HEK293 (cell line): ENCODE results near the gene GDF9.

Experiments used
- CTCF ChIA-PET: fragments of 350-600 bp; formaldehyde crosslinking; extraction: SDS; loops from one replicate; lab custom pipeline; 2021; ENCODE audit warnings: antibody characterized with exemption; lab: Yijun Ruan, JAX
- POLR2A ChIA-PET: fragments of 300-600 bp; formaldehyde crosslinking; extraction: SDS; loops from one replicate; lab custom pipeline; 2020; ENCODE audit warnings: antibody characterized with exemption, inconsistent platforms; lab: Yijun Ruan, JAX
- H3K27ac ChIP-seq: fragments of 200-500 bp; sonication (Bioruptor generic); 2 replicates; pipeline ENCODE4 v1.5.1; 2014; ENCODE audit warnings: low read depth, low read length, control low read depth, inconsistent platforms; ENCODE audit errors: extremely low read depth
- H3K36me3 ChIP-seq, 2 experiments: fragments of 200-500 bp in 1 of 2; sonication (Bioruptor generic) in 1 of 2; 1 replicate in 1 of 2; 2 replicates in 1 of 2; pipeline ENCODE4 v1.5.1; 2014 to 2017; ENCODE audit warnings: inconsistent platforms in 2 of 2, low read length in 2 of 2; ENCODE audit not compliant: control insufficient read depth in 2 of 2, insufficient read depth in 1 of 2
- H3K4me1 ChIP-seq: fragments of 200-500 bp; sonication (Bioruptor generic); 2 replicates; pipeline ENCODE4 v1.5.1; 2014; ENCODE audit warnings: mild to moderate bottlenecking, low read length, inconsistent platforms; ENCODE audit not compliant: control insufficient read depth, insufficient read depth
- H3K4me3 ChIP-seq: 2 replicates; pipeline ENCODE4 v1.5.1; 2011; ENCODE audit warnings: low read depth, mild to moderate bottlenecking, control low read depth, low read length, moderate library complexity
- H3K9me3 ChIP-seq: fragments of 200-500 bp; sonication (Bioruptor generic); 2 replicates; pipeline ENCODE4 v1.5.1; 2014; ENCODE audit warnings: low read depth, low read length, inconsistent platforms; ENCODE audit not compliant: control insufficient read depth, insufficient read depth
- GLI2 ChIP-seq: fragments of 450-650 bp; formaldehyde crosslinking; IDR thresholded peaks from 2 replicates; pipeline ENCODE4; 2017; ENCODE audit warnings: missing biosample characterization, missing genetic modification characterization, low read depth, borderline replicate concordance
- GLIS2 ChIP-seq: fragments of 450-650 bp; formaldehyde crosslinking; IDR thresholded peaks from 2 replicates; pipeline ENCODE4 v1.5.1; 2016; ENCODE audit warnings: missing biosample characterization, missing genetic modification characterization
- KLF1 ChIP-seq: fragments of 450-650 bp; formaldehyde crosslinking; IDR thresholded peaks from 2 replicates; pipeline ENCODE4 v1.5.1; 2016; ENCODE audit warnings: missing biosample characterization, missing genetic modification characterization
- KLF16 ChIP-seq: fragments of 450-650 bp; formaldehyde crosslinking; IDR thresholded peaks from 2 replicates; pipeline ENCODE4 v1.5.1; 2017; ENCODE audit warnings: missing biosample characterization, missing genetic modification characterization
- PATZ1 ChIP-seq: fragments of 450-650 bp; formaldehyde crosslinking; IDR thresholded peaks from 2 replicates; pipeline ENCODE4 v1.5.1; 2016; ENCODE audit warnings: missing biosample characterization, missing genetic modification characterization
- SALL2 ChIP-seq: fragments of 450-650 bp; formaldehyde crosslinking; IDR thresholded peaks from 2 replicates; pipeline ENCODE4 v1.5.0; 2017; ENCODE audit warnings: missing biosample characterization, mild to moderate bottlenecking, missing genetic modification characterization, borderline replicate concordance
- SETDB1 ChIP-seq: IDR thresholded peaks from one replicate; pipeline ENCODE4 v1.6.1; 2017; ENCODE audit warnings: mild to moderate bottlenecking, low read length, moderate library complexity, mixed read lengths; ENCODE audit not compliant: insufficient read length
- SP2 ChIP-seq: fragments of 450-650 bp; formaldehyde crosslinking; IDR thresholded peaks from 2 replicates; pipeline ENCODE4 v1.5.1; 2016; ENCODE audit warnings: missing biosample characterization, missing genetic modification characterization
- TCF7L2 ChIP-seq: IDR thresholded peaks from 2 replicates; pipeline ENCODE4 v1.6.1; 2011; ENCODE audit warnings: low read depth, mild to moderate bottlenecking, inconsistent platforms, low read length, moderate library complexity, borderline replicate concordance
- YY2 ChIP-seq: fragments of 450-650 bp; formaldehyde crosslinking; IDR thresholded peaks from 2 replicates; pipeline ENCODE4 v1.5.1; 2016; ENCODE audit warnings: missing biosample characterization, missing genetic modification characterization
- ZBTB48 ChIP-seq: fragments of 450-650 bp; formaldehyde crosslinking; IDR thresholded peaks from 2 replicates; pipeline ENCODE4 v1.5.1; 2016; ENCODE audit warnings: missing biosample characterization, missing genetic modification characterization
- ZIC2 ChIP-seq: fragments of 450-650 bp; formaldehyde crosslinking; IDR thresholded peaks from 2 replicates; pipeline ENCODE4 v1.5.1; 2016; ENCODE audit warnings: missing biosample characterization, missing genetic modification characterization
- ZNF10 ChIP-seq: fragments of 450-650 bp; formaldehyde crosslinking; IDR thresholded peaks from 2 replicates; pipeline ENCODE4 v1.5.1; 2017; ENCODE audit warnings: missing biosample characterization, missing genetic modification characterization
- ZNF121 ChIP-seq: fragments of 450-650 bp; formaldehyde crosslinking; IDR thresholded peaks from 2 replicates; pipeline ENCODE4 v1.5.1; 2016; ENCODE audit warnings: missing biosample characterization, missing genetic modification characterization
- ZNF146 ChIP-seq: fragments of 450-650 bp; formaldehyde crosslinking; IDR thresholded peaks from 2 replicates; pipeline ENCODE4 v1.5.1; 2016; ENCODE audit warnings: missing biosample characterization, missing genetic modification characterization
- ZNF175 ChIP-seq: fragments of 450-650 bp; formaldehyde crosslinking; IDR thresholded peaks from 2 replicates; pipeline ENCODE4 v1.5.1; 2016; ENCODE audit warnings: missing biosample characterization, missing genetic modification characterization
- ZNF184 ChIP-seq: fragments of 450-650 bp; IDR thresholded peaks from 2 replicates; pipeline ENCODE4 v1.5.1; 2018; ENCODE audit warnings: missing biosample characterization, mild to moderate bottlenecking, missing genetic modification characterization
- ZNF19 ChIP-seq: fragments of 450-650 bp; formaldehyde crosslinking; IDR thresholded peaks from 2 replicates; pipeline ENCODE4; 2016; ENCODE audit warnings: missing biosample characterization, missing genetic modification characterization, low read depth
- ZNF221 ChIP-seq: fragments of 450-650 bp; formaldehyde crosslinking; IDR thresholded peaks from 2 replicates; pipeline ENCODE4 v1.5.1; 2017; ENCODE audit warnings: missing biosample characterization, missing genetic modification characterization, borderline replicate concordance
- ZNF239 ChIP-seq: fragments of 450-650 bp; formaldehyde crosslinking; IDR thresholded peaks from 2 replicates; pipeline ENCODE4 v1.5.1; 2016; ENCODE audit warnings: missing biosample characterization, missing genetic modification characterization
- ZNF266 ChIP-seq: fragments of 450-650 bp; formaldehyde crosslinking; IDR thresholded peaks from 2 replicates; pipeline ENCODE4 v1.5.1; 2016; ENCODE audit warnings: missing biosample characterization, missing genetic modification characterization, low read depth
- ZNF362 ChIP-seq: fragments of 450-650 bp; formaldehyde crosslinking; IDR thresholded peaks from 2 replicates; pipeline ENCODE4 v1.5.1; 2016; ENCODE audit warnings: missing biosample characterization, missing genetic modification characterization
- ZNF398 ChIP-seq: fragments of 450-650 bp; formaldehyde crosslinking; IDR thresholded peaks from 2 replicates; pipeline ENCODE4 v1.5.1; 2017; ENCODE audit warnings: missing biosample characterization, missing genetic modification characterization
- ZNF404 ChIP-seq: fragments of 450-650 bp; formaldehyde crosslinking; IDR thresholded peaks from 2 replicates; pipeline ENCODE4 v1.5.1; 2017; ENCODE audit warnings: missing biosample characterization, missing genetic modification characterization
- ZNF473 ChIP-seq: fragments of 450-650 bp; formaldehyde crosslinking; IDR thresholded peaks from 2 replicates; pipeline ENCODE4 v1.5.1; 2017; ENCODE audit warnings: missing biosample characterization, missing genetic modification characterization
- ZNF548 ChIP-seq: fragments of 450-650 bp; formaldehyde crosslinking; IDR thresholded peaks from 2 replicates; pipeline ENCODE4 v1.5.1; 2016; ENCODE audit warnings: missing biosample characterization, missing genetic modification characterization
- ZNF600 ChIP-seq: fragments of 450-650 bp; formaldehyde crosslinking; IDR thresholded peaks from 2 replicates; pipeline ENCODE4 v1.5.1; 2016; ENCODE audit warnings: missing biosample characterization, missing genetic modification characterization
- ZNF692 ChIP-seq: fragments of 450-650 bp; formaldehyde crosslinking; IDR thresholded peaks from 2 replicates; pipeline ENCODE4 v1.5.1; 2016; ENCODE audit warnings: missing biosample characterization, missing genetic modification characterization
- ZNF785 ChIP-seq: fragments of 450-650 bp; formaldehyde crosslinking; IDR thresholded peaks from 2 replicates; pipeline ENCODE4 v1.5.1; 2016; ENCODE audit warnings: missing biosample characterization, missing genetic modification characterization
- ZNF792 ChIP-seq: fragments of 450-650 bp; formaldehyde crosslinking; IDR thresholded peaks from 2 replicates; pipeline ENCODE4 v1.5.1; 2016; ENCODE audit warnings: missing biosample characterization, missing genetic modification characterization
- ZXDB ChIP-seq: fragments of 450-650 bp; formaldehyde crosslinking; IDR thresholded peaks from 2 replicates; pipeline ENCODE4 v1.5.1; 2016; ENCODE audit warnings: missing biosample characterization, missing genetic modification characterization

GDF9 gene

GRCh38 chr5:132830436-132831094 lies 35.7 kb downstream of the GDF9 start, which contains the start of gene SHROOM1 (continued):
- peak; percentile 22; the same call in 1 of the 2 replicates for TF ChIP-seq ZNF692 (tag by site-specific recombination)
- no peak for TF ChIP-seq ZNF19 (tag by site-specific recombination)
- no peak for TF ChIP-seq SALL2
- TF ChIP-seq ZXDB (tag by site-specific recombination) = no peak
- no peak for TF ChIP-seq ZNF785 (tag by site-specific recombination)
- no peak for TF ChIP-seq ZNF404 (tag by site-specific recombination)
- peak; percentile 81 for TF ChIP-seq SP2 (tag by site-specific recombination)
- 0 out of 2 replicates have a peak, but pooled peaks have one; percentile 45 for TF ChIP-seq PATZ1 (tag by site-specific recombination)
- no peak for TF ChIP-seq ZNF792
- TF ChIP-seq ZBTB48 = peak; percentile 20; the same call in 1 of the 2 replicates
- no peak for TF ChIP-seq ZNF184 (tag by site-specific recombination)
- TF ChIP-seq GLIS2 = peak; percentile 84
- TF ChIP-seq SETDB1 = no peak
- no peak for TF ChIP-seq ZNF548
- no peak for TF ChIP-seq ZNF266 (tag by site-specific recombination)

GRCh38 chr5:132829742-132830435 lies 36.4 kb downstream of the GDF9 start:
- peaks cover 0 to 18% of the 10 kb centered on the region in 2 experiments; a peak in 1 of 3 replicates for H3K36me3 ChIP-seq
- H3K4me3 ChIP-seq = peak overlapping the region; percentile 74
- ChIA-PET POLR2A (interaction anchor here (0.6 to 2.6 kb wide), 5 partner anchors 18 to 280 kb away, joined by 3 to 10 read pairs (median 4); partner anchors contain the start of genes GDF9 and UQCRQ), CTCF (interaction anchor here (0.6 to 4.8 kb wide), 11 partner anchors 9 to 1130 kb away, joined by 3 to 29 read pairs (median 4); no protein-coding TSS in a partner anchor)
- H3K4me1 ChIP-seq = no peaks in the 10 kb centered on the region
- H3K27ac ChIP-seq = peak overlapping the region; percentile 78; the same call in 1 of the 2 replicates
- H3K9me3 ChIP-seq = no peaks in the 10 kb centered on the region
- no peak for TF ChIP-seq GLI2 (tag by site-specific recombination)
- TF ChIP-seq KLF16 (tag by site-specific recombination) = peak; percentile 80
- no peak for TF ChIP-seq ZNF362 (tag by site-specific recombination)
- peak; percentile 33; the same call in 1 of the 2 replicates for TF ChIP-seq KLF1 (tag by site-specific recombination)
- TF ChIP-seq YY2 (tag by site-specific recombination) = 0 out of 2 replicates have a peak, but pooled peaks have one; percentile 26
- TF ChIP-seq ZNF600 (tag by site-specific recombination) = 0 out of 2 replicates have a peak, but pooled peaks have one; percentile 25
- no peak for TF ChIP-seq ZNF146
- peak; percentile 20; the same call in 1 of the 2 replicates for TF ChIP-seq ZNF121 (tag by site-specific recombination)
- no peak for TF ChIP-seq ZNF10 (tag by site-specific recombination)
- no peak for TF ChIP-seq ZNF473 (tag by site-specific recombination)
- no peak for TF ChIP-seq ZNF221 (tag by site-specific recombination)
- no peak for TF ChIP-seq TCF7L2
- TF ChIP-seq ZNF175 (tag by site-specific recombination) = no peak
- 0 out of 2 replicates have a peak, but pooled peaks have one; percentile 11 for TF ChIP-seq ZNF398 (tag by site-specific recombination)
- no peak for TF ChIP-seq ZNF239 (tag by site-specific recombination)
- TF ChIP-seq ZIC2 (tag by site-specific recombination) = peak; percentile 75
